AG10803 (cell line): ENCODE measurements around the gene MAMLD1.

ENCODE experiments used
- DNase-seq: peaks from one replicate; pipeline ENCODE4 v3.0.0; 2010; ENCODE audit warnings: low read depth
- H3K4me3 ChIP-seq: 2 replicates; pipeline ENCODE4 v1.5.1; 2011; ENCODE audit warnings: mild to moderate bottlenecking, low read length, control low read depth
- CTCF ChIP-seq: conservative IDR thresholded peaks from 2 replicates; pipeline ENCODE4 v1.5.1; 2011; ENCODE audit warnings: mild to moderate bottlenecking, low read length, control low read depth, inconsistent platforms

Gene MAMLD1

GRCh38 chrX:150489359-150490015 is 126.4 kb downstream of the MAMLD1 start:
- H3K4me3 ChIP-seq, result no peak overlapping the region
- TF ChIP-seq CTCF, result no peak
- DNase-seq, result no peak

- no peak for TF ChIP-seq CTCF
- no peak for DNase-seq
- no peak overlapping the region for H3K4me3 ChIP-seq
These were observed 132.4 kb downstream of the MAMLD1 start for GRCh38 chrX:150495496-150495895.

GRCh38 chrX:150499240-150499639 is 136.1 kb downstream of the MAMLD1 start:
- DNase-seq, result no peak
- H3K4me3 ChIP-seq, result no peak overlapping the region
- TF ChIP-seq CTCF, result no peak

- TF ChIP-seq CTCF, result no peak
- no peak overlapping the region for H3K4me3 ChIP-seq
- DNase-seq, result no peak
These were observed 139.0 kb downstream of the MAMLD1 start for GRCh38 chrX:150502091-150502490.

- no peak overlapping the region for H3K4me3 ChIP-seq
- TF ChIP-seq CTCF, result no peak
- DNase-seq, result no peak
These were observed 140.1 kb downstream of the MAMLD1 start for GRCh38 chrX:150502979-150503897.

GRCh38 chrX:150503898-150504219 is 140.7 kb downstream of the MAMLD1 start:
- DNase-seq, result no peak
- TF ChIP-seq CTCF, result no peak
- no peak overlapping the region for H3K4me3 ChIP-seq
